HG03196 (cell line): ENCODE results near the gene IL15RA.

Experiments used
- ATAC-seq: cut with Tn5 transposase; IDR thresholded peaks from one replicate; pipeline ENCODE4 v1.9.1; 2021; ENCODE audit not compliant: unreplicated experiment

The IL15RA gene, protein sequence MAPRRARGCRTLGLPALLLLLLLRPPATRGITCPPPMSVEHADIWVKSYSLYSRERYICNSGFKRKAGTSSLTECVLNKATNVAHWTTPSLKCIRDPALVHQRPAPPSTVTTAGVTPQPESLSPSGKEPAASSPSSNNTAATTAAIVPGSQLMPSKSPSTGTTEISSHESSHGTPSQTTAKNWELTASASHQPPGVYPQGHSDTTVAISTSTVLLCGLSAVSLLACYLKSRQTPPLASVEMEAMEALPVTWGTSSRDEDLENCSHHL

DNA sequence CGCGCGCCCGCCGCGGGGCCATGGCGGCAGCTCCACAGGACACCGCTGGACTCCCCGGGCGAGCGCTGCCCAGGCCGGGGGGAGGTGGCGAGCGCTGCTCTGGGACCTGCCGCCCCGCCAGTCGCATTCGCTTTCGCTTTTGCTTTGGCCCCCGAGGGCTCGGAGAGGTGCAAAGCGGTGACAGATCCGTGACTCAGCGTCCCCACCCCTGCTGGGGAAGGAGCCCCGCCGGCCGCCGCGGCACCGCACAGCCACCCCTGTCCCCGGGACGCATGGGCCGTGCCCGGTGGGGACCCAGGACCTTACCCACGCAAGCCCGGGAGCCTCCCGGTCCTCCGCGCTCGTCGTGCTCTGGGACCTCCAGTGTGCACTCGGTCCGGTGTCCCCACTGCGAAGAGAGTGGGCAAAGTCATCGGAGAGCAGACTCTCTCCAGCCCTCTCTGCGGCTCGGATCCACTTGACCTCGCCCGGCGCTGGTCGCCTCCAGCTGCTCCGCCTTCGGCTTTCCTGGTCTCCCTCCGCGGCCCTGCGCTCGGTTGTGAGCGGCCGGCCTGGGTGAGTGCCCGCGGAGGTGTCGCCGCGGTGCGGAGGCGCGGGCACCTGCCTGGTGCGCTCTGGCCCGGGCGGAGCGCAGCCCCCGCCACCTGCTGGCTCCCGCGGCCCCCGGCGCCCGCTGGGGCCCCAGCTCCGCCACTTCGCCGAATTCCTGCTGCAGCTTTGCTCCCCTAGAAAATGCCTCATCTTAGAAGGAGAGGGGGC is at the start of gene IL15RA:
Gene IL15RA, minus strand, starts transcription at position 73 of the 759 bp plus-strand sequence. Its CDS starts 51 bp downstream, at position 22.
- ATAC-seq: peak; percentile 51

DNA sequence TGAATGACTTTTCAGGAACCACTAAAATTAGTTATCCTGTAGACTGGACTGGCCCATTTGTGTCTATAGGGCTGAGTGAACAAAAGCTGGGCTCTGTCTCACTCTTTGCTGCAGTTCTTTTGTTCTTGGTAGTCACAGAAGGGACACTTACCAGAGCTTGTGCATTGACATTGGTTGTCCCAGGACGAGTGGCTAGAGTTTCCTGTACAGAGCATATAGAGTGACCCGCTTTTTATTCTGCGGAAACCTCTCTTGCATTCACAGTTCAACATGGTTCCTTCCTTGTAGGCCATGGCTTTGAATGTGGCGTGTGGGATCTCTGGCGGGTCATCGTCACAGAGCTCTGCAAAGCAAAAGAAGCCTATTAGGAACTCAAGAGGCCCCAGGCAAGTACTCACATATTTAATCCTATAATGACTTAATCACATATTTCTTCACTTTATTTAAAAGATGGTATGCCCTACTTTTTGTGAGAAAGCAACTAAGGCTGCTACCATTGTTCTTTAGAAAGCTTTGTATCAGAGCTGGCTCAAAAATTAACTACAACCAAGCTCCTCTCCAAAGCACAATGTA is 48.4 kb upstream of the IL15RA start:
- no peak for ATAC-seq

DNA sequence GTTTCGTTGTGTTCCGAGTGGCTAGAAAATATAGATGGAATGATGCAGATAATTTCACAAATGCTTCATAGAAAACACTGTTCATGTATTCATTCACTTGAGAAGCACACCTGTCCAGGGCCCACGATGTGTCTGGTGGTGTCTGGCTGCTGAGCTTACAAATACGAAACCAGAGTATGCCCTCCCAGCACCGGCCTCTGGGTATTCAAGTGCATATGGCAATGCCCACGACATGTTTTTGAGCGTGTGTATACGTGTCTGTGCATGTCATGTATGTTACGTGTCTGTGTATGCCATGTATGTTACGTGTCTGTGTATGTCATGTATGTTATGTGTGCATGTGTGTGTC is 47.0 kb upstream of the IL15RA start:
- no peak for ATAC-seq

DNA sequence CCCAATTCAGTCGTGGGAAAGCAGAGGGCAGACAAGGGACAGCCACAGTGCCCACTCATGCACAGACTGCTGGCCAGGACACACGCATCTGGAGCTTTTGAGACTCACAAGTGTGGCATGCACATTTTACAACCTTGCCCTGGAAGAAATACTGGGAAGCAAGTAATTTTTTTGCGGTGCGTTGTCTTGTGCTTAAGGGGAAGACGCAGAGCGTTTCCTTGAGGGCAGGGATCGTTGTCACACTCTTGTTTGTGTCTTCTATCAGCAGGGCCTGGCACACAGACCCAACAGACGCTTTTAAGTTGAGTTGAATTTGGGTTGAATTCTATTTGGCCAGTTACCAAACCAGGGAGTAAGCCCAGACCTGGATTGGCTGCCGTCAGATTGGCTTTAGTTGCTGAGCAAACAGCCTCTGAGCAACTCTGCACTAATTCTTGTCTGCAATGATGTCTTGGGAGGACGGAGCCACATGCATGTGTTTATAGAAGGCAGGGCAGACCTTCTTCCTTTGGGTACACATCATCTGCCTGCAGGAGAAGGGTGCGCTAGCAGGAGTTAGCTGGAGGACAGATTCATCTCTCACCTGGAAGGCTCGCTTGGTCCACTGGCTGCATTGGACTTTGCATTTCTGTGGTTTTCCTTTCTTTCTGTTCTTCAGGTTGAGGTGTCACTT is 46.5 kb upstream of the IL15RA start:
- no peak for ATAC-seq

DNA sequence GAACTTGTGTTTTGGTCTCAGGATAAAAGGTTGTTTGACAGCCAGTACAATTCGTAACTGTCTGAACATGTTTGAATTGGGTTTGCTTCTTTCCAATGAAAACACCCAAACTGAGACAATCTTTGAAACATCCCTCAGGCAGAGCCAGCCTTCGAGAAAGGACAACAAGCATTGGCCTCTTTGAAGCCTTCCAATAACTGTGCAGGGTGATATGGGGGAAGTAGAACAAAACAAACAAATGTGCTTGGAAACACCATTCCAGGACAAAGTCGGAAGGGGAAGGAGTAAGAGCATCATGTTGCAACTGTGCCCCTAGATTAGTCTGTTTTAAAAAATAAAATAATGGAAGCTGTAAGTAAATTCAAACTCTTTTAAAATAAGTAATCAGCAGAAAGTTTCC is 45.3 kb upstream of the IL15RA start:
- ATAC-seq: no peak

DNA sequence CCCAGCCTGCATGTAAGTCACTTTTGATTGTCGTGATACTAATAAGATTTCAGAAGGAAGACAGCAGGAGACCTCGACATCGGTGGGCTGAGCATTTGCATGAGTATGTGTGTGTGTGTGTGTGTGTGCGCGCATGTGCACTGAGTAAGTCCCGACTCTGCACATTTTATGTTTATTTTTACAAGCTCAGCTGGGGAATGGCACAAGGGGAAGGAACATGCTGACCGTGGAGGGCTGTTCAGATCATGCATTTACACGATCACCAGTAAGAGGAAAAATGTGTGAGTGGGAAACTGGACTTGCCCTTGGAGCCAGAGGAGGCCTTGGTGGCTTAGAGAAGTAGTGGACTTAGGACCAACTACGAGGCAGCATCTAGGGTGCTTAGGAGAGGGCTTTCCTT is 43.5 kb upstream of the IL15RA start:
- ATAC-seq: no peak

DNA sequence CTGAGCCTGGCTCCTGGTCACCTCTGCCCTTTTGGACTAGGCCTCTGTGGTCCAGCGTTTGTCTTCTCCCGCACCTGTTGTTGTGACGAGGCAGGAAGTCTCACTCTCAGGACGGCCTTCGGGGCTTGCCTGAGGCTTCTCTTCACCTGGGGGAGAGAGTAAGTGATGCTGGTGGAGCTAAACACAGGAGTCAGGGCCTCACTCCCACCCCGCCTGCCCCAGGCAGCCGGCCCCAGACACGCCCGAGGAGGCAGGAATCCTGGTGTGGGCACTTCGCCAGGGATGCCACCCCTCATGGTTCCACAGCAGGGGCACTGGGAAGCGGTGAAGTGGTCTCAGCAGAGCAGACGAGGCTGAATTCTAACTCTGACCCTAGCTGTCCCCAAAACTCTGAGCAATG is 42.5 kb upstream of the IL15RA start:
- no peak for ATAC-seq

DNA sequence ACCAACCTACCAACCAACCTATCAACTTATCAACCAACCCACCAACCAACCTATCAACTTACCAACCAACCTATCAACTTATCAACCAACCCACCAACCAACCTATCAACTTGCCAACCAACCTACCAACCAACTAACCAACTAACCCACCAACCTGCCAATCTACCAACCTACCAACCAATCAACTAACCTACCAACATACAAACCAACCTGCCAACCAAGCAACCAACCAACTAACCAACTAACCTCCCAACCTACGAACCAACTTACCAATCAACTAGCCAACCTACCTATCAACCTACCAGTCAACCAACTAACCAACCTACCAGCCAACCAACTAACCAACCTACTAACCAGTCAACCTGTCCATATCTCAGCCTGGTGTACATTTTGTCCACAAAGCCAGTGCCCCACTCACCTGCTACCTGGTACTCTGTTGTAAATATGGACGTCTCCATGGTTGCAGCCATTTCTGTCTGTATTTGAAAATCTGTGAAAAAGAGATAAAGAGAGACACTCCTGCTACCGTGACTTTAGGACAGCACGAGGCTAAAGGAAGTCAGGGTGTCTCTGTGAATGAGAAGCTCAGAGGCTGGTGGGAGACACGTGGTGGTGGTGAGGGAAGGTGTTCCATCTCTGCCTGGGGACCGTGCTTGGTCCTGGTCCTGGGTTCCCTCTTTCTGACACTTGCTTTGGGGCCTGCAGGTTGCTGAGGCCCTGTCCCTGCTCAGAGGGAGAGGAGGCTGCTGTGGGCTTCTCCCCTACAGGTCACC is 41.9 kb upstream of the IL15RA start:
- ATAC-seq: no peak

DNA sequence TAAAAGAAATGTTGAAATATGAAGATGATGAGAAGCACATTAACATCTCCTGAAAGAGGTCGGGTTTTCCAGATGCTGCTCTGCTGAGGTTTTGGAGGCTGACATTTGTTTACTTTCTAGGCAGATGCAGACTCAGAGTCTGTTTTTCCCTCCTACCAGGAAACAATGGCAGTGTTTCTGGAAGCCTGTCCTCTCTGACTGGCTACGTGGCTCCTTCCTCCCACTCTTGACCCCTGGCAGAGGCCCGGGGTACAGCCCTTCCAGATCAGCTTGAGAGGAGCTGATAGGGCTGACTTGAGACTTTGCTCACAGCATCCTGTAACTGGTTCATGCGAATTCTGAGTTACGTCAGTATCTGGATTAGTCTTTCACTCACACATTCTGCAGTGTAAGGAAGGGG is 41.1 kb upstream of the IL15RA start:
- ATAC-seq: no peak

DNA sequence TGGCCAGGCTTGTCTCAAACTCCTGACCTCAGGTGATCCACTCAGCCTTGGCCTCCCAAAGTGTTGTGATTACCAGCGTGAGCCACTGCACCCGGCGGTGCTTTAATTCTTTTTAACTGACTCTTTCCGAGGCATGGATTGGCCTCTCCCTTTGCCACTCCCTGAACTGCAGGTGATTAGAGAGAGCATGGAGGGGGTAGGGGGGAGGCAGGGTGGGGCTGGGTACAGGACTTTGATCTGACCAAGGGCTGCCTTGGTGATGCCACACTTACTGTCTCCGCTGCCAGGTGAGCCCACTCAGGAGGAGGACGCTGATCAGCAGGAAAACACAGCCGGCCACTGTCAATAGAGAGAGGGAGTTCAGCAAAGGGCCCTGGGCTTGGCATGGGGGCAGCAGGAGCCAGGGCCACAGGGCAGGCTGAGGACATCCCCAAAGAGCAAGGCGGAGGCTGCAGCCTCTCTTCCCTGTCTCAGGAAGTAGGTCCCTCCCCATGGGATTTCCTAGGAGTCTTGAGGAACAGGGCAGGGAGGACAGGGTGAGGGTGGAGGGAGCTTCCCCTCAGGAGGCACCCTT is 40.5 kb upstream of the IL15RA start:
- no peak for ATAC-seq

DNA sequence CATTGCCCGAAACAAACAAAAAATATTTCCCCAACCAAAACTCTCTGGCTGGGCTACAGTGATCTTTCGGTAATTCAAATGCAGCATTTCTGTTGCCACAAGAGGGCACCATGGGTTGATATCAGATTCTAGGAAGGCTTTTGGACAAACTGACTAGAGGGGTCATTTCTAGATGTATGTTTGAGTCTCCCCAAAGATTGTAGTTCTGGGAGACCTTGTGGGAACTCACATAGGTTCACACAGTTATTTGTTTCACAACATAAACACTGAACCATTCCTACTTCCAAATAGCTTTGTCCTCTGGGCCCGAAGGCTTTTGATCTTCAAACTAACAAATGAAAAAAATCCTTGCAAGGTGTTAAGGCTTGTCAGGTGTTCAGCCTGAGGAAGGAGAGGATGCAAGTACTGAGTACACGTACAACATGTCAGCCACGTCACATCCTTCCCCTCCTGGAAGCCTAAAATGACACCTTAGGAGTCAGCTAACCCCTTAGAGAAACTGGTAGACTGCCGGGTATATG is 37.0 kb upstream of the IL15RA start:
- no peak for ATAC-seq

DNA sequence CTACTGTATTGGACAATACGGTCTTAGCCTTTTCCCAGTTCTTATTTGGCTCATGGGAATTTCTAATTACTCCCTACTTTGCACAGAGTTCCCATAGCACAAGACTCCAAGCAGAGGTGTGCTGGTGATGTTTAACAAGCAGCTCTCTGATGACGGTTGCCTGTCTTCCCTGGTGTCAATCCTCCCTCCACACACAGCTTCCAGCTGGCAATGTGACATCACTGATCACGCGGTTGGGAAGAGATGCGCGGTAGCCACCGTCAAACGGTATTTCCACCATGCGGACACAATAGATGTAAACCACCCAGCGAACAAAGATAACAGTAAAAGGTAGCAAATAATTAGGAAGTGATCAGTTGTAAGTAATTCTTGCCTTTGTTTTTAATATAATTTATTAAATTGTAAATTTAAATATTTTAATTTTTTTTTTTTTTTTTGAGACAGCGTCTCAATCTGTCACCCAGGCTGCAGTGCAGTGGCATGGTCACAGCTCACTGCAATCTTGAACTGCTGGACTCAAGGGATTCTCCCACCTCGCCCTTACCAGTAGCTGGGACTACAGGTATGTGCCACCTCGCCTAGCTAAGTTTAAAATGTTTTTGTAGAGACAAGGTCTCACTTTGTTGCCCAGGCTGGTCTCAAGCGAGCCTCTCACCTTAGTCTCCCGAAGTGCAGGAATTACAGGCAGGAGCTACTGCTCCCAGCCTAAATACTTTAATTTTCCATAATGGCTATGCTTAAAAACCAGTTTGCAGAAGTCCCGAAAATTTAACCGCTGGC is 36.3 kb upstream of the IL15RA start:
- no peak for ATAC-seq

DNA sequence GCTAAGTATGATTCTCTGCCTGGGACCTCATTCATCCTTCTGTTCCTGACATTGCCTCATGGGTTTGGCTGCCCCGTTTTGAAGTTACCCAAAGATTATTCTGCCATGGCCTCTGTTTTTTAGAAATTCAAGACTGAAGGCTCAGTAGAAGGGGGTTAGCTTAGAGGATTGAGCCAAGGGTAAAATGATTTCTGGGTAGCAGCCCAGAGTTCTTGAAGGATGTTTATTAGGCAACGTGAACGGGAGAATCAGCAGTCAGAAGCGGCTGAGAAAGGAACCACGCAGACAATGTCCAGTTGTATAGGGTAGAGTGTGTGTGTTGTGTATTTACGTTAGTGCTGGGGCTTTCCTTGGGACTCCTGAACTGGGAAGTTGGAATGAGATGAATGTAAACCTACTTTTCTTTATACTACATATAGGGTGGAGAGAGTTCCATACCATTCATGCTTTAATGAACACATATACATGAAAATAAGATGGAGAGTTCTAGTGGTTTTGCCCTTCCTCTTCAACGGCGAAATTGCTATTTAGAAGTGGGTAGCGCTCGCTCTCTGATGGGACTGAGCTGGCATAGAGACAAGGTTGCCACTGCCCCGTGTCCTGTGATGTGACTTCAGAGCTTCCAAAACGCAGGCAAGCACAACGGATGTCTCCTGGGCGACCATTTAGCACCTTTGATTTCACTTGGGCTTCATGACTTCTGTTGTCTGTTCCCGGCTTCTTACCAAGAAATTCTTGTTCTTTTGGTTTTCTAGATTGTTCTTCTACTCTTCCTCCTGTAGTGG is 35.0 kb upstream of the IL15RA start:
- no peak for ATAC-seq

DNA sequence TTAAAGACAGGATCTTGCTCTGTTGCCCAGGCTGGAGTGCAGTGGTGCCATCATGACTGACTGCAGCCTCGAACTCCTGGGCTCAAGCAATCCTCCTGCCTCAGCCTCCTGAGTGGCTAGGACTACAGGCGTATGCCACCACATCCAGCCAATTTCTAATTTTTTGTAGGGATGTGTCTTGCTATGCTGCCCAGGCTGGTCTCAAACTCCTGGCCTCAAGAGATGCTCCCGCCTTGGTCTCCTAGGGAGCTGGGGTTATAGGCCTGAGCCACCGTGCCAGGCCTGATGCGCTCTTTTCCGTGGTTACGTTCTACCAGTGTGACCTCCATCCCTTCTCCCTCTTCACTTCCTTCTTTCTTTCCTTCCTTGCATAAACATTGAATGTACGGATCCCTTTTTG is 34.2 kb upstream of the IL15RA start:
- no peak for ATAC-seq

DNA sequence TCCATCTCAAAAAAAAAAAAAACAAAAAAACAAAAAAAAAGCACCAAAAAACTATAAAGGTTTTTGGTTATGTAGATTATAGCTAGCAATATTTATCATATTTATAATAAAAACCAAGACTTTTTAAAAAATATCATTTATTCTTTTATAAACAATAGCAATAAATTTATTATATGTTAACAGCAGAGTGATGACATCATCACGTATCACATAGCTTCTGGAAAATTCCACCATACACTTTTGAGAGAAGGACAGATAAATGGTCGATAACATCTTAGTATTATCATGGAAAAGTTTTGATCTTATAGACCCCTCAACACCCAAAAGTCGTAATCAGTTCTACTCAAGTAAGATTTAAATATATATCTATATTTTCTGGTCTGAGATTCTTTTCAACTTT is 33.2 kb upstream of the IL15RA start:
- no peak for ATAC-seq

DNA sequence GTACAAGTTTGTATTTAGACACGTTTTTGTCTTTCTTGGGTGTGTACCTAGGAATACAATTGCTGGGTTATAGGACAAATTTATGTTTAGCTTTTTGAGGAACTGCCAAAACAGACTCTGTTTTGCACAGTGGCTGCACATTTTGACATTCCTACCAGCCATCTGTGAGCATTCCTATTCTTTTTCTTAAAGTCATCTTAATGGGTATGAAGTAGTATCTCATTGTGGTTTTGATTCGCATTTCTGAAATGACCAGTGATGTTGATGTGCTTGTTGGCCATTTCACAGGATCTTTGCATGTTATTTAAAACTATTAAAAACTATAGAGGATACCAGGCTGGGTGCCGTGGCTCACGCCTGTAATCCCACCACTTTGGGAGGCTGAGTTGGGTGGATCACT is 32.6 kb upstream of the IL15RA start:
- ATAC-seq: no peak

DNA sequence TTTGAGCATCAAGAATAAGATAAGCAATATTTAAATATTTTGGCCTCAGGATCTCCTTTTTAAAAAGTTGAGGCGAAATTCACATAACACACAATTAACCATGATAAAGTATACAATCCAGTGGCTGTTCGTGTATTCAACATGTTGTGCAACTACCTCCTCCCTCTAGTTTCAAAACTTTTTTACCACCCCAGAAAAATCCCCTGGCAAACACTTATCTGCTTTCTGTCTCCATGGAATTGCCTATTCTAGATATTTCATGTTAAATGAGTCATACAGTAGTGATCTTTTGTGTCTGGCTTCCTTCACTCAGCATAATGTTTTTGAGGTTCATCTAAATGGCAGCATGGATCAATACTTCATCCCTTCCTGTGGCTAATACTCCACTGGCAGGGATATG is 31.8 kb upstream of the IL15RA start:
- no peak for ATAC-seq

DNA sequence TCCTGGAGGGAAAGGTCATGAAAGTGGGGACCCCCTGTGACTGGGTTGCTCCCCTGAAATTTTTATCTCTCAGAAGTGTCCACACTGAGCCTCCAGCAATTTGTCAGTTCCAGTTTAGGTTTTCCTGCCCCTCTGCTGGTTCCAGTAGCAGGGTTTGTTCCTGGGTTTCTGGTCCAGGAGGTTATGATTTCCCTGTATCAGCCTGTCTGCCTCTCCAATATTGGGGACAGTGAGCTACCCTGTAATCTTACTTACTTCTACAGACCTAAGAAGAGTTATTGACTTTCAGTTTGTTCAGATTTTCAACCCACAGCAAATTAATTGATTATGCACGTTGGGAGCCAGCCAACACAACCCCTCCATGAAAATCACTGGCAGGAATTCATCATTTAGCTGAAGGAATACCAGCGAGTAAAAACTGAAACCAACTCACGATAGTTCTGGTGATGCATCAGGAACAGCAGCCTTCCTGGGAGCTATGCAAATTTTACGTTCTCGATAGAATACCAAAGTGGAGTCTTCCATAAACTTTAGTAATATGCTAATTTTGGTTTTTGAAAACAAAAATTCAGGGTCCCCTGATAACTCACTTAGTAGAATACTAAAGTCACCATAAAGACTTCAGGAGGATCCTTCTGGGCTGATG is 31.3 kb upstream of the IL15RA start:
- ATAC-seq: no peak

DNA sequence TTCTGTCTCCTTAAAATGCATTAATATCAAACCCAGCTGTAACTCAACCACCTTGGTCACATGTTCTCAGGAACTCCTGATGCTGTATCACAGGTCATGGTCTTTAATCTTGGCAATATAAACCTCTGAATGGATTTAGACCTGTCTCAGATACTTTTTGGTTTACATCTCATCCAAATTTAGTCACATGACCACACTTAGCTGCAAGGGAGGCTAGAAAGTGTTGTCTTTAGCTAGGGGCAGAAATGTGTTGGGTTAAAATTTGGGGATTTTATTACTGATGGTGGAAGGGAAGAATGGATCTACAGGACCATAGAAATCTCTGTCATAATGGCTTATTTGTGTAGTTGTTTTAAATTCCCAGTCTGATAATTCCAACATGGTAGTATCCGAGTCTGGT is 29.6 kb upstream of the IL15RA start:
- ATAC-seq: no peak
